Hepatocyte (in vitro differentiated cells): Measurements from ENCODE around the gene ARL6IP4. TPM values are rescaled to one million over a fixed set of nuclear protein-coding genes. Genes with fewer than 3 reads are reported as not detected.

Source experiments
- DNase-seq: peaks from one replicate; pipeline ENCODE4 v3.0.0-alpha.2; 2016; ENCODE audit warnings: low spot score
- H2AFZ ChIP-seq: fragments of 200-600 bp; sonication (generic); 2 replicates; pipeline ENCODE4 v1.6.0; 2016; ENCODE audit warnings: antibody characterized with exemption, mild to moderate bottlenecking
- H3K27ac ChIP-seq: fragments of 200-600 bp; sonication (generic); 2 replicates; pipeline ENCODE4 v1.5.1; 2016; ENCODE audit warnings: mild to moderate bottlenecking
- H3K27me3 ChIP-seq: fragments of 200-600 bp; sonication (generic); 2 replicates; pipeline ENCODE4 v1.6.1; 2016
- H3K36me3 ChIP-seq: fragments of 200-600 bp; sonication (generic); replicated peaks from 2 replicates; pipeline ENCODE4 v1.5.1; 2016; ENCODE audit warnings: low read depth; ENCODE audit not compliant: insufficient read depth
- H3K4me1 ChIP-seq: fragments of 200-600 bp; sonication (generic); 2 replicates; pipeline ENCODE4 v1.5.1; 2016; ENCODE audit warnings: mild to moderate bottlenecking, moderate library complexity; ENCODE audit not compliant: insufficient read depth
- H3K4me2 ChIP-seq: fragments of 200-600 bp; sonication (generic); 2 replicates; pipeline ENCODE4 v1.6.0; 2016
- H3K4me3 ChIP-seq: fragments of 200-600 bp; sonication (generic); 2 replicates; pipeline ENCODE4 v1.5.1; 2016; ENCODE audit warnings: mild to moderate bottlenecking
- H3K79me2 ChIP-seq: fragments of 200-600 bp; sonication (generic); 2 replicates; pipeline ENCODE4 v1.6.0; 2017; ENCODE audit warnings: mild to moderate bottlenecking
- H3K9me2 ChIP-seq: fragments of 200-600 bp; sonication (generic); replicated peaks from 2 replicates; pipeline ENCODE4 v1.6.0; 2017; ENCODE audit warnings: mild to moderate bottlenecking; ENCODE audit not compliant: insufficient read depth
- H3K9me3 ChIP-seq: fragments of 200-600 bp; sonication (generic); 2 replicates; pipeline ENCODE4 v1.5.1; 2016; ENCODE audit warnings: low read depth, mild to moderate bottlenecking
- H4K20me1 ChIP-seq: fragments of 200-600 bp; sonication (generic); 2 replicates; pipeline ENCODE4 v1.6.0; 2016; ENCODE audit warnings: mild to moderate bottlenecking; ENCODE audit not compliant: insufficient read depth, poor library complexity, severe bottlenecking
- CTCF ChIP-seq: fragments of 200-600 bp; sonication (generic); IDR thresholded peaks from 2 replicates; pipeline ENCODE4 v1.5.1; 2016; ENCODE audit warnings: antibody characterized with exemption, mild to moderate bottlenecking; ENCODE audit not compliant: poor library complexity
- EZH2 ChIP-seq: fragments of 200-600 bp; sonication (generic); IDR thresholded peaks from 2 replicates; pipeline ENCODE4 v1.6.1; 2016; ENCODE audit warnings: antibody characterized with exemption, mild to moderate bottlenecking, borderline replicate concordance
- EZH2phosphoT487 ChIP-seq: fragments of 200-600 bp; sonication (generic); IDR thresholded peaks from one replicate; pipeline ENCODE4 v1.6.1; 2018; ENCODE audit warnings: antibody characterized with exemption, mild to moderate bottlenecking, low read depth, moderate library complexity; ENCODE audit not compliant: unreplicated experiment, severe bottlenecking
- WGBS: methylation state at CpG from one replicate; pipeline ENCODE4 v1.1.6; 2016; ENCODE audit warnings: low lambda C conversion rate; ENCODE audit errors: missing lambda C conversion rate; 5-methylcytosine and 5-hydroxymethylcytosine counted together
- polyA plus RNA-seq: library from polyadenylated mRNA; unstranded; fragments of >200 nt; fragmentation: Nextera tagmentation; extraction: Ambion mirVana; gene quantifications from 2 replicates; pipeline ENCODE4 v1.2.1, GENCODE V29; 2016
- total RNA-seq: library from RNA; depleted of rRNA; stranded (reverse); fragments of >200 nt; gene quantifications from 2 replicates; pipeline ENCODE4 v1.2.3, GENCODE V29; 2014

The ARL6IP4 gene
- total and polyA plus RNA-seq, 2 experiments from 2014 or later, result 138 to 248 TPM

DNA sequence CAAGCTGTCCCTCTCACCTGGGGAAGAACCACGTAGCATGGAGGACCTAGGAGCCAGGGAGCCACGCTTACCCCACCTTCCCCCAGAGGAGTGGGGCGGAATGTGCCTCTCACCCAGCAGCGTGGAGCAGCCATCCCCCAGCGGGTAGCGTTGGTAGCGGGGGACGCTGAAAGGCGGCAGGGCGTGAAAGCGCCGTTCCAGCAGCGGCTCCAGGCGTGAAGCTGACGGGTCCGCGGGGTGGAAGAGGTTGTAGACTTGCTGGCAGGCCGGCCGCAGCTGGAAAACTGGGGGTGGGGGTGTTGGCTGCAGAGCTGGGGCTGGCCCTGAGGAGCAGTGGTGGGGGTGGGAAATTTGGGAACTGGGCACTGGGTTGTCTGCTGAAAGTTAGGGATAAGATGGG, 11.9 kb downstream of the ARL6IP4 start:
- Histone ChIP-seq H3K4me2 (no peak overlapping the region), H3K4me1 (no peaks in the 10 kb centered on the region), H3K9me2 (no peaks in the 10 kb centered on the region), H3K9me3 (no peaks in the 10 kb centered on the region), H3K27ac (no peak overlapping the region), H3K36me3 (no peaks in the 10 kb centered on the region), H3K27me3 (no peaks in the 10 kb centered on the region), H3K4me3 (no peak overlapping the region), H3K79me2 (no peaks in the 10 kb centered on the region), H4K20me1 (no peaks in the 10 kb centered on the region), H2AFZ (no peak overlapping the region)
- DNase-seq, result no peak
- no peak for TF ChIP-seq EZH2phosphoT487
- no peak for TF ChIP-seq CTCF
- TF ChIP-seq EZH2, result no peak
- WGBS, result 90% methylated on average over 18 of the region's 19 CpGs

DNA sequence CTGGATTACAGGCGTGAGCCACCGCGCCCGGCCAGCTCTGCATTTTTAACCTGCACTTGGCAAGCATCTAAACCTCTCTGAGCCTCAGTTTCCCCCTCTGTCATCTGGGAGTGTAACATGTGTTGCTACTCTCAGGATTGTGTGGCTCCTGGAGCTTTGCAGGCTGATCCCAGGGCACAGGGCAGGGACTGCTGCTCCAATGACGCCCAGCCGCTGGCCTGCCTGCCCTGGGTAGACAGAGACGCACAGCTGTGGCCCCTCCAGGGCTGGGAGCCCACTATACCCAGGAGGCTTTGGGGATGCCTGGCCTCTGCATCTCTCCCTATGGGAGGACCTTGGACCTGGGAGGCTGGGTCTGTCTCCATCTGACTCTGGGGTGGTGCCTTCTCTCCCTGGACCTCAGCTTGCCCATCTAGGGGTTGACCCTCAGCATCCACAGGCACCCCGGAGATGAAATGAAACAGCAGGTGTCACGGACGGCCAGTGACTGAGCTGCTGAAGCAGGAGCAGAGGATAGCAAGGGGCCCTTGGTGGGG, 13.7 kb downstream of the ARL6IP4 start:
- no peaks in the 10 kb centered on the region for H3K4me1 ChIP-seq
- no peak overlapping the region for H3K4me2 ChIP-seq
- H3K79me2 ChIP-seq, result no peaks in the 10 kb centered on the region
- no peak overlapping the region for H3K27ac ChIP-seq
- H3K36me3 ChIP-seq, result no peaks in the 10 kb centered on the region
- H3K9me3 ChIP-seq, result no peaks in the 10 kb centered on the region
- 92% methylated on average over 10 of the region's 10 CpGs for WGBS
- H2AFZ ChIP-seq, result no peak overlapping the region
- H3K4me3 ChIP-seq, result no peak overlapping the region
- H4K20me1 ChIP-seq, result no peaks in the 10 kb centered on the region
- H3K9me2 ChIP-seq, result no peaks in the 10 kb centered on the region
- DNase-seq, result no peak
- TF ChIP-seq EZH2 (no peak), EZH2phosphoT487 (no peak), CTCF (no peak)
- no peaks in the 10 kb centered on the region for H3K27me3 ChIP-seq

DNA sequence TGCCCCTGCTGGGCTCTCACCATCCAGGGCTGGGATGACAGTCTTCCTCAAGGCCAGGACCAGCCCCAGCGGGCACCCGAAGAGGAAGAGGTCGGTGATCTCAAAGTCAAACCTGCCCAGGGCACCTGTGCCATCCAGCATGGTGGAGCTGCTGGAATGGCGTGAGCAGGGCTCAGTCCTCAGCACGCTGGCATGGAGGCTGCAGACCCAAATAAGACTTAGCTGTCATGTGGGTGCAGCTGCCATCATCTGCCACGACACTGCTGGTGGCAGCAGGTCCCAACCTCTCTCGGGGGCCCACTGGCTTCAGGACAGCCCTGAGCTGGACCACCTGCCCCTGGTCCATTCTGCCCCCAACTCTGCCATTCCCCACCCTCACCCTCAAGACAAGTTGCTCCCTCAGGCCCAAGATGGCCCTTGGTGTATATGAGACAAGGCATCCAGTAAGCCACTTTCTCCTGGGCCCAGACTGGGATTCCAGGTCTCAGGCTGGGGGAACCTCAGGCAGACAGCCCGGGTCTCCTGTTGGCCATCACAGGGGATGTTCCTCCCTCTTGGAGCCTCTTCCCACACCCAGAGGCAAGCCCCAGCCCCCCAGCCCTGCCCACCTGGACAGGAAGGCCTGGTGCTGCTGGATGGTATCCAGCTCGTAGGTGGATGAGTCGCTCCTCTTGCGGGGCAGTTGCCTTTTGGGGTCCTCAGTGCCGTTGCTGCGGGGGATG, 14.5 kb downstream of the ARL6IP4 start:
- DNase-seq, result no peak
- no peaks in the 10 kb centered on the region for H3K36me3 ChIP-seq
- no peak overlapping the region for H3K4me2 ChIP-seq
- no peaks in the 10 kb centered on the region for H3K27me3 ChIP-seq
- H3K79me2 ChIP-seq, result no peaks in the 10 kb centered on the region
- WGBS, result 94% methylated on average over 12 of the region's 13 CpGs
- no peaks in the 10 kb centered on the region for H3K4me1 ChIP-seq
- H2AFZ ChIP-seq, result no peak overlapping the region
- H3K9me3 ChIP-seq, result no peaks in the 10 kb centered on the region
- no peak overlapping the region for H3K4me3 ChIP-seq
- H4K20me1 ChIP-seq, result no peaks in the 10 kb centered on the region
- TF ChIP-seq EZH2phosphoT487 (no peak), CTCF (no peak), EZH2 (no peak)
- no peaks in the 10 kb centered on the region for H3K9me2 ChIP-seq
- H3K27ac ChIP-seq, result no peak overlapping the region
